Progenitor cell of endocrine pancreas (in vitro differentiated cells): ENCODE measurements around the gene TRMT10C. TPM values are rescaled to one million over a fixed set of nuclear protein-coding genes. Genes with fewer than 3 reads are reported as not detected.
"Not testable (repeated sequence)": the region's sequence is repeated elsewhere in the genome, so short reads cannot be mapped to it uniquely, and the experiment has no call there.

ENCODE experiments used
- DNase-seq: peaks from one replicate; pipeline ENCODE4 v3.0.0; 2021; ENCODE audit warnings: low spot score; ENCODE audit not compliant: unreplicated experiment
- H3K27ac Mint-ChIP-seq: 2 replicates; pipeline ENCODE4 v1.8.0; 2021; ENCODE audit warnings: mild to moderate bottlenecking, moderate library complexity, mixed read lengths
- H3K27me3 Mint-ChIP-seq: 2 replicates; pipeline ENCODE4 v1.8.0; 2021; ENCODE audit warnings: mixed read lengths
- H3K36me3 Mint-ChIP-seq: 2 replicates; pipeline ENCODE4 v1.8.0; 2022; ENCODE audit warnings: mixed read lengths; ENCODE audit not compliant: insufficient read depth
- H3K4me1 Mint-ChIP-seq: 2 replicates; pipeline ENCODE4 v1.8.0; 2021; ENCODE audit warnings: low read depth, mixed read lengths
- H3K4me3 Mint-ChIP-seq: 2 replicates; pipeline ENCODE4 v1.8.0; 2021; ENCODE audit warnings: low read depth, mild to moderate bottlenecking, moderate library complexity, mixed read lengths
- H3K9me3 Mint-ChIP-seq: 2 replicates; pipeline ENCODE4 v1.8.0; 2021; ENCODE audit warnings: low read depth, mixed read lengths
- total RNA-seq: library from RNA; stranded (reverse); gene quantifications from 2 replicates; pipeline ENCODE4 v1.2.1, GENCODE V29; 2021
- TF ChIP-seq, protein P1 (sequence below): fragments of 200-600 bp; sonication (generic); IDR thresholded peaks from one replicate; pipeline ENCODE4 v1.5.0; 2021; ENCODE audit warnings: antibody characterized with exemption, mild to moderate bottlenecking; ENCODE audit not compliant: unreplicated experiment

Gene TRMT10C
- total RNA-seq, 1 donor from 2014 or later: 24.4 TPM

DNA sequence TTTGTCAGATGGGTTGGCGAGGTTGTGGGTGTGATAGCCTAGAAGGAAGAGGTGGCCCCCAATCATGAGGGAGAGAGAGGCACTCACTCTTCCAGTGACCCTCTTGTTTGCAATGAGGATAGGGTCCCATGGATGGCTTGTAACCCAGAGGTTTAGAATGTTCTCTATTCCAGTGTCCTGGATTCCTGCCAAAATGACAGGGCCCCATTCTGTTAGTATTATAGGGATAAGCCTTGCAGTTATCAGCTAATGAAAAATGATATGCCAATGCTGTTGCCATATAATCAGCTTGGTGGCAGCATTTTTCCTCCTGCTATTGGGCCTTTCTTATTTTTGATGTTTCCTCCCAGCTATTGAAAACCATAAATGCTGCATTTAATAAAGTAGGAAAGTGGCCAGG is 25.4 kb upstream of the TRMT10C start:
- no peaks in the 10 kb centered on the region for H3K36me3 Mint-ChIP-seq
- DNase-seq: no peak
- H3K9me3 Mint-ChIP-seq: no peaks in the 10 kb centered on the region
- no peaks in the 10 kb centered on the region for H3K27me3 Mint-ChIP-seq
- H3K27ac Mint-ChIP-seq: no peak overlapping the region
- H3K4me1 Mint-ChIP-seq: peaks cover 2% of the 10 kb centered on the region
- no peak overlapping the region for H3K4me3 Mint-ChIP-seq
- TF ChIP-seq, protein P1, sequence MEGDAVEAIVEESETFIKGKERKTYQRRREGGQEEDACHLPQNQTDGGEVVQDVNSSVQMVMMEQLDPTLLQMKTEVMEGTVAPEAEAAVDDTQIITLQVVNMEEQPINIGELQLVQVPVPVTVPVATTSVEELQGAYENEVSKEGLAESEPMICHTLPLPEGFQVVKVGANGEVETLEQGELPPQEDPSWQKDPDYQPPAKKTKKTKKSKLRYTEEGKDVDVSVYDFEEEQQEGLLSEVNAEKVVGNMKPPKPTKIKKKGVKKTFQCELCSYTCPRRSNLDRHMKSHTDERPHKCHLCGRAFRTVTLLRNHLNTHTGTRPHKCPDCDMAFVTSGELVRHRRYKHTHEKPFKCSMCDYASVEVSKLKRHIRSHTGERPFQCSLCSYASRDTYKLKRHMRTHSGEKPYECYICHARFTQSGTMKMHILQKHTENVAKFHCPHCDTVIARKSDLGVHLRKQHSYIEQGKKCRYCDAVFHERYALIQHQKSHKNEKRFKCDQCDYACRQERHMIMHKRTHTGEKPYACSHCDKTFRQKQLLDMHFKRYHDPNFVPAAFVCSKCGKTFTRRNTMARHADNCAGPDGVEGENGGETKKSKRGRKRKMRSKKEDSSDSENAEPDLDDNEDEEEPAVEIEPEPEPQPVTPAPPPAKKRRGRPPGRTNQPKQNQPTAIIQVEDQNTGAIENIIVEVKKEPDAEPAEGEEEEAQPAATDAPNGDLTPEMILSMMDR: no peak

DNA sequence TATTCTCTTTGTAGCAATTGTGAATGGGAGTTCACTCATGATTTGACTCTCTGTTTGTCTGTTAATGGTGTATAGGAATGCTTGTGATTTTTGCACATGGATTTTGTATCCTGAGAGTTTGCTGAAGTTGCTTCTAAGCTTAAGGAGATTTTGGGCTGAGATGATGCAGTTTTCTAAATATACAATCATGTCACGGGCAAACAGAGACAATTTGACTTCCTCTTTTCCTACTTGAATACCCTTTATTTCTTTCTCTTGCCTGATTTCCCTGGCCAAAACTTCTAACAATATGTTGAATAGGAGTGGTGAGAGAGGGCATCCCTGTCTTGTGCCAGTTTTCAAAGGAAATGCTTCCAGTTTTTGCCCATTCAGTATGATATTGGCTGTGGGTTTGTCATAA is 24.7 kb upstream of the TRMT10C start:
- not testable (repeated sequence) for H3K4me1 Mint-ChIP-seq, H3K4me3 Mint-ChIP-seq, H3K36me3 Mint-ChIP-seq, H3K27me3 Mint-ChIP-seq, H3K27ac Mint-ChIP-seq, DNase-seq, H3K9me3 Mint-ChIP-seq

DNA sequence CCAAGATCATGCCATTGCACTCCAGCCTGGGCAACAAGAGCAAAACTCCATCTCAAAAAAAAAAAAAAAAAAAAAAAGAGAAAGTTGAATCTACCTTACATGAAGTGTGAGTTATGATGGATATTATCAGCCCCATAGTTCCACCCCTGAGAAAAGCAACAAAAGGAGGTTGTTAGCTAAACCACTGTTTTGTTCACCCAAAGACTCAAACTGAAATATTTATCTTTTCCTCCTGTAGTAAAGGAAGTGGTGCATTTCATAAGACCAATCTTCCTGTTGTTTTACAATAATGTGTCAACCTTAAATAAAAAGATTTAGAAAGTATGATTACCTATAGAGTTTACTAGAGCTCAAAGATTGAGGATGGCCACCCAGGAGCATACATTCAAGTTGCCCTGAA is 18.7 kb upstream of the TRMT10C start:
- no peaks in the 10 kb centered on the region for H3K4me1 Mint-ChIP-seq
- H3K9me3 Mint-ChIP-seq: no peaks in the 10 kb centered on the region
- TF ChIP-seq, protein P1: no peak
- no peak overlapping the region for H3K4me3 Mint-ChIP-seq
- H3K36me3 Mint-ChIP-seq: no peaks in the 10 kb centered on the region
- H3K27ac Mint-ChIP-seq: no peak overlapping the region
- H3K27me3 Mint-ChIP-seq: no peaks in the 10 kb centered on the region
- no peak for DNase-seq

DNA sequence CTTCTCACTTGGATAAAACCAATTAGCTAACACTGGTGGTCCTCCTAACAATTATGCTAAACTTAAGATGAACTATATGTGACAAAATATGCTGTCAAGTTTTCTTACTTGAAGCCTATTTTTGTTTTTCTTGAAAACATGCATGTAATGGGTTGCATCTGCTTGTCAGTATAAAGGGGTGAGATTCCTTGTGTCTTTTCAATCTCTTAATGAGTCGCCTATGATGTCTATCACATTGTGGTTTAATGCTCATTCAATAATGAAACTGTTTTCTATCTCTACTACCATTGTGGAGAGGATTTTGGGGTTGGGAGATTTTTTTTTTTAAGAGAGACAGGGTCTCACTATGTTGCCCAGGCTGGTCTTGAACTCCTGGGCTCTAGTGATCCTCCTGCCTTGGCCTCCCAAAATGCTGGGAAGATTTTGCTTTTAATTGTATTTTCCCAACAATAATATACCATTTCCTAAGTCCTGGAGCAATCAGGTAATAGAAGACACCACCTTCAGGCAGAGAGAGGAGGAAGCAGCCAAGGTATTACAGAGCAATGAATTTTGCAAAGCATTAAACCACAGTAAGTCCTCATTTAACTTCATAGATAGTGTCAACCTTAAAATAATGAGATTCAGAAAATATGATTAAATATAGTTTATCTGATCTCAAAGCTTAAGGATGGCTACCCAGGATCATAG is 17.4 kb upstream of the TRMT10C start:
- Mint-ChIP-seq H3K4me3 (no peak overlapping the region), H3K4me1 (peaks cover 2% of the 10 kb centered on the region)

DNA sequence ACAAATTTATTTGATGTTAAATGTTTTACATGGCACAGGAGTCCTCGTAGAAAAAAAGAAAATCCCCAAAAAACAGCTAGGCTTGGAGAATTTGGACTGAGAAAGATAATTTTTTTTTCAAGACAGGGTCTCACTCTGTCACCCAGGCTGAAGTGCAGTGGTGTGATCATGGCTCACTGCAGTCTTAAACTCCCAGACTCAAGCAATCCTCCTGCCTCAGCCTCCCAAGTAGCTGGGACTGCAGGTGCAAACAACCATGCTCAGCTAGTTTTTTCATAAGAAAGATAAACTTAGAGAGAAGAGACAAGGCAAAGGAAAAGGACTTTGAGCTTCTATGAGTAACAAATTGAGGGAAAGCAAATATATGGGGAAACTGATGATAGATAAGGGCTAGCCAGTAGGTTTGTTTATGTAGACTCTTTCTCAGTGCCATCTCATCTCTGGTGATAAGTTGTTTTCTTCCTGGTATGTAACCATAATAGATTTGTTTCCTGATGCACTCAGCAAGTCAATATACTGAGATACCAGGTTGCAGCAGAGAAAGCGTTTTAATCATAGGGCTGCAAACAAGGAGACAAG is 13.1 kb upstream of the TRMT10C start:
- TF ChIP-seq, protein P1: no peak
- Mint-ChIP-seq H3K4me1 (peaks cover 2% of the 10 kb centered on the region), H3K27me3 (no peaks in the 10 kb centered on the region), H3K9me3 (peaks cover 3% of the 10 kb centered on the region), H3K36me3 (no peaks in the 10 kb centered on the region), H3K27ac (no peak overlapping the region), H3K4me3 (no peak overlapping the region)
- no peak for DNase-seq

More for the DNA sequence above, 17.4 kb upstream of the TRMT10C start:
- H3K9me3 Mint-ChIP-seq: no peaks in the 10 kb centered on the region
- TF ChIP-seq, protein P1: peak; percentile 26
- H3K27me3 Mint-ChIP-seq: no peaks in the 10 kb centered on the region
- H3K27ac Mint-ChIP-seq: no peak overlapping the region
- no peaks in the 10 kb centered on the region for H3K36me3 Mint-ChIP-seq
- DNase-seq: no peak

DNA sequence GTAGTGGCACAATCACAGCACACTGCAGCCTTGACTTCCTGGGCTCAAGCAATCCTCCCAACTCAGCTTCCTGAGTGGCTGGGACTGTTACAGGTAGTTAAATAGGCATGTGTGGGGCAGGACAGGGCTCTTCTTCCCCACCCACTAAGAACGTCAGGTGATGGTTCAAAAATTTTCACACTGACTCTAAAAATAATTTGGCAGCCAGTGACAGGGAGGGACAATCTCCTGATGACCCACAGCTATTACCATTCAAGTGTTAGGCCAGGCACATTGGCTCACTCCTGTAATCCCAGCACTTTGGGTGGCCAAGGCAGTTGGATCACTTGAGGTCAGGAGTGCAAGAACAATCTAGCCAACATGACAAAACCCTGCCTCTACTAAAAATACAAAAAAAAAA is 12.2 kb upstream of the TRMT10C start:
- DNase-seq: no peak
- no peak overlapping the region for H3K27ac Mint-ChIP-seq
- no peak overlapping the region for H3K4me3 Mint-ChIP-seq
- TF ChIP-seq, protein P1: no peak
- no peaks in the 10 kb centered on the region for H3K36me3 Mint-ChIP-seq
- no peaks in the 10 kb centered on the region for H3K27me3 Mint-ChIP-seq
- peaks cover 3% of the 10 kb centered on the region for H3K9me3 Mint-ChIP-seq
- H3K4me1 Mint-ChIP-seq: peaks cover 2% of the 10 kb centered on the region

DNA sequence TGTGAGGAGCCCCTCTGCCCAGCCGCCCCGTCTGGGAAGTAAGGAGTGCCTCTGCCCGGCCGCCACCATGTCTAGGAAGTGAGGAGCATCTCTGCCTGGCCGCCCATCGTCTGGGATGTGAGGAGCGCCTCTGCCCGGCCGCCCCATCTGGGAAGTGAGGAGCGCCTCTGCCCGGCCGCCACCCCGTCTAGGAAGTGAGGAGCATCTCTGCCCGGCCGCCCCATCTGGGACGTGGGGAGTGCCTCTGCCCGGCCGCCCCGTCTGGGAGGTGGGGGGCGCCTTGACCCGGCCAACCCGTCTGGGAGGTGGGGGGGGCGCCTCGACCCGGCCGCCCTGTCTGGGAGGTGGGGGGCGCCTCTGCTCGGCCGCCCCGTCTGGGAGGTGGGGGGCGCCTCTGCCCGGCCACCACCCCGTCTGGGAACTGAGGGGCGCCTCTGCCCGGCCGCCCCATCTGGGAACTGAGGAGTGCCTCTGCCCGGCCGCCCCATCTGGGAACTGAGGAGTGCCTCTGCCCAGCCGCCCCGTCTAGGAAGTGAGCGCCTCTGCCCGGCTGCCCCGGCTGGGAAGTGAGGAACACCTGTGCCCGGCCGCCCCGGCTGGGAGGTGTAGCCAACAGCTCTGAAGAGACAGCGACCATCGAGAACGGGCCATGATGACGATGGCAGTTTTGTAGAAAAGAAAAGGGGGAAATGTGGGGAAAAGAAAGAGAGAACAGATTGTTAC is 10.1 kb upstream of the TRMT10C start:
- not testable (repeated sequence) for DNase-seq, H3K27me3 Mint-ChIP-seq, H3K4me3 Mint-ChIP-seq, H3K4me1 Mint-ChIP-seq, H3K27ac Mint-ChIP-seq, H3K36me3 Mint-ChIP-seq, H3K9me3 Mint-ChIP-seq

DNA sequence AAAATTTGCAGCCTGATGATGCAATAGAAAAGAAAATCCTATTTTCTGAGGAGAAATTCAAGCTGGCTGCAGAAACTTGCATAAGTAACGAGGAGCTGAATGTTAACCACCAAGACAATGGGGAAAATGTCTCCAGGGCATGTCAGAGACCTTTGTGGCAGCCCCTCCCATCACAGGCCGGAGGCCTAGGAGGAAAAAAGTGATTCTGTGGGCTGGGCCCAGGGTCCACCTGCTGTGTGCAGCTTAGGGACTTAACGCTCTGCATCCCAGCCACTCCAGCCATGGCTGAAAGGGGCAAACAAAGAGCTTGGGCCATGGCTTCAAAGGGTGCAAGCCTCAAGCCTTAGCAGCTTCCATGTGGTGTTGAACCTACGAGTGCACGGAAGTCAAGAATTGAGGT is 8.3 kb upstream of the TRMT10C start:
- H3K9me3 Mint-ChIP-seq, H3K4me1 Mint-ChIP-seq, H3K36me3 Mint-ChIP-seq, H3K27ac Mint-ChIP-seq, H3K4me3 Mint-ChIP-seq, DNase-seq: not testable (repeated sequence)
- peaks cover 10% of the 10 kb centered on the region for H3K27me3 Mint-ChIP-seq
